Measurements from ENCODE around the gene TLE5. TPM values are rescaled to one million over a fixed set of nuclear protein-coding genes. Genes with fewer than 3 reads are reported as not detected.
A peak's percentile ranks its signal among the peaks of the same experiment; 100 is the strongest.

Gene TLE5
- total RNA-seq = 100 to 1,000 TPM; 407 to 409 TPM

GRCh38 chr19:3062165-3063105 lies at the start of gene TLE5:
TSS of gene TLE5 (minus strand) at chr19:3062495. CDS start at chr19:3062200, 295 bp downstream.
- Histone ChIP-seq H3K4me1 (no peaks in the 10 kb centered on the region), H3K4me3 (peak within 1 kb of the TSS; percentile 46), H3K9ac (ENCODE audit: low read depth in 2 of 2, low read length in 2 of 2) (peak within 1 kb of the TSS; percentile 78 to 85), H3K27ac (peak within 1 kb of the TSS; percentile 92), H3K36me3 (peaks cover 5% of the 10 kb centered on the region), H3K9me3 (no peaks in the 10 kb centered on the region), H3K27me3 (no peaks in the 10 kb centered on the region)
- DNase-seq = peak; percentile 70
- no peak for TF ChIP-seq CTCF (IDR thresholded peaks at IDR 0.05)
- intact Hi-C loops (cut with DNase I) = loop anchor here (5.0 kb wide), 1 partner anchor 85 kb away; the partner anchor contains the start of gene TLE6

- no peaks in the 10 kb centered on the region for H3K36me3 ChIP-seq
- H3K4me1 ChIP-seq = no peaks in the 10 kb centered on the region
- no peak overlapping the region for H3K4me3 ChIP-seq
- no peak for TF ChIP-seq CTCF (IDR thresholded peaks at IDR 0.05)
- intact Hi-C loops (cut with DNase I) = no loop called here
- no peak overlapping the region for H3K9ac ChIP-seq (ENCODE audit: low read depth in 2 of 2, low read length in 2 of 2)
- H3K27ac ChIP-seq = no peak overlapping the region
- DNase-seq = no peak
- no peaks in the 10 kb centered on the region for H3K27me3 ChIP-seq
- H3K9me3 ChIP-seq = no peaks in the 10 kb centered on the region
Measured at GRCh38 chr19:3111586-3112247, 49.4 kb upstream of the TLE5 start.

- Histone ChIP-seq H3K36me3 (no peaks in the 10 kb centered on the region), H3K9ac (ENCODE audit: low read depth in 2 of 2, low read length in 2 of 2) (no peak overlapping the region), H3K4me3 (no peak overlapping the region), H3K27me3 (no peaks in the 10 kb centered on the region), H3K4me1 (peaks cover 5% of the 10 kb centered on the region), H3K27ac (no peak overlapping the region), H3K9me3 (no peaks in the 10 kb centered on the region)
- intact Hi-C loops (cut with DNase I) = no loop called here
- no peak for TF ChIP-seq CTCF (IDR thresholded peaks at IDR 0.05)
- no peak for DNase-seq
Measured at GRCh38 chr19:3110126-3110825, 48.0 kb upstream of the TLE5 start.

GRCh38 chr19:3109491-3109890 lies 47.2 kb upstream of the TLE5 start:
- Histone ChIP-seq H3K36me3 (no peaks in the 10 kb centered on the region), H3K9ac (ENCODE audit: low read depth in 2 of 2, low read length in 2 of 2) (no peak overlapping the region)
- no peak for TF ChIP-seq CTCF (IDR thresholded peaks at IDR 0.05)

GRCh38 chr19:3108775-3109174 lies 46.5 kb upstream of the TLE5 start:
- H3K9ac ChIP-seq (ENCODE audit: low read depth in 2 of 2, low read length in 2 of 2) = no peak overlapping the region
- H3K27me3 ChIP-seq = no peaks in the 10 kb centered on the region
- no peaks in the 10 kb centered on the region for H3K9me3 ChIP-seq
- no peaks in the 10 kb centered on the region for H3K36me3 ChIP-seq
- TF ChIP-seq CTCF (IDR thresholded peaks at IDR 0.05) = peak; percentile 83
- H3K4me1 ChIP-seq = peaks cover 10% of the 10 kb centered on the region
- H3K4me3 ChIP-seq = no peak overlapping the region
- DNase-seq = peak; percentile 74
- H3K27ac ChIP-seq = no peak overlapping the region
- intact Hi-C loops (cut with DNase I) = loop anchor here (5.0 kb wide), 1 partner anchor 151 kb away; no protein-coding TSS in a partner anchor

More at GRCh38 chr19:3109491-3109890, 47.2 kb upstream of the TLE5 start:
- H3K4me1 ChIP-seq = peaks cover 5% of the 10 kb centered on the region
- intact Hi-C loops (cut with DNase I) = loop anchor here (5.0 kb wide), 1 partner anchor 152 kb away; no protein-coding TSS in a partner anchor
- H3K27ac ChIP-seq = no peak overlapping the region
- H3K9me3 ChIP-seq = no peaks in the 10 kb centered on the region
- DNase-seq = no peak
- H3K4me3 ChIP-seq = no peak overlapping the region
- H3K27me3 ChIP-seq = no peaks in the 10 kb centered on the region
